Measurements from ENCODE around the gene RDH13. TPM values are rescaled to one million over a fixed set of nuclear protein-coding genes. Genes with fewer than 3 reads are reported as not detected.

Gene RDH13
- polyA plus RNA-seq, 1 of the 3 experiments (the other 2 are of a cell fraction) = 9.6 TPM

DNA sequence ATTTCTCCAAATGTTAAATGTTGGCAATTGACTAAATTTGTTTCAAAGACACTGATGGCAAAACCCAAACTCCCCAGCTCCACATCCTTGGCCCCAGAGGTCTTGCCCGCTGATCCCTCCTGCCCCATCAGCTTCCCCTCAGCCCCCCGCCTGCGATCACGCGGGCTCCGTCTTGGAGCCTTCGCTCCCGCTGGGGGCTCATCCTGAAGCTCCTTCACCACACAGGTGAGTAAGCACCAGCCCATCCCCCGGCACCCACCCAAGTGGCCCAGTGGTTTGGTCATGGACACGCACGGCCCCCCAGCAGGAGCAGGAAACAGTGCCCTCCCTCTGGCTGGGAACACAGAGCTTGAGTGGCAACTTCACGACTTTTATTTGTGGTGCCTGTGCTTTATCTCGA is 27.6 kb upstream of the RDH13 start:
- Histone ChIP-seq H3K4me3 (ENCODE audit: low read depth in 2 of 2, low read length in 1 of 2) (no peak overlapping the region), H3K9me3 (no peaks in the 10 kb centered on the region), H3K36me3 (replicated peaks in 1 of 2; ENCODE audit: control insufficient read depth in 1 of 2, insufficient read depth in 2 of 2, low read length in 1 of 2) (peaks cover 0 to 28% of the 10 kb centered on the region in 2 experiments), H3K27me3 (ENCODE audit: insufficient read depth) (no peaks in the 10 kb centered on the region), H3K79me2 (ENCODE audit: insufficient read depth) (no peaks in the 10 kb centered on the region), H3K4me1 (ENCODE audit: control insufficient read depth in 1 of 2, insufficient read depth in 2 of 2, low read depth in 1 of 2, low read length in 1 of 2) (peaks cover 5 to 18% of the 10 kb centered on the region in 2 experiments; a peak in 1 of 4 replicates), H4K20me1 (ENCODE audit: insufficient read depth) (peaks cover 17% of the 10 kb centered on the region), H3K4me2 (no peak overlapping the region), H2AFZ (ENCODE audit: low read depth) (no peak overlapping the region), H3K9me2 (no peaks in the 10 kb centered on the region), H3F3A (replicated peaks; ENCODE audit: insufficient read depth) (peaks cover 17% of the 10 kb centered on the region), H3K9ac (no peak overlapping the region), H3K27ac (ENCODE audit: low read depth in 2 of 2, low read length in 1 of 2) (no peak overlapping the region)
- ChIA-PET CTCF (interaction anchor here (1.6 to 2.8 kb wide), 3 partner anchors 16 to 50 kb away, joined by 9 to 38 read pairs (median 15); partner anchors contain the start of gene PPP1R12C), POLR2A (interaction anchor here (1.1 kb wide), 1 partner anchor 317 kb away, joined by 3 read pairs; the partner anchor contains the start of gene UBE2S)
- 91% methylated on average over 13 of the region's 13 CpGs for WGBS (ENCODE audit: low lambda C conversion rate)
- no peak for DNase-seq
- no peak for TF ChIP-seq EZH2phosphoT487 (IDR thresholded peaks at IDR 0.05; ENCODE audit: borderline replicate concordance, low read depth)
- TF ChIP-seq GABPA (IDR thresholded peaks at IDR 0.05; ENCODE audit: low read depth) = no peak
- no peak for TF ChIP-seq FOXJ3 (CRISPR knock-in tag; IDR thresholded peaks at IDR 0.05)
- no peak for TF ChIP-seq NRF1 (IDR thresholded peaks at IDR 0.05; ENCODE audit: low read depth, low read length)
- no peak for TF ChIP-seq NFIC (IDR thresholded peaks at IDR 0.05; ENCODE audit: borderline replicate concordance)
- TF ChIP-seq, protein P1, sequence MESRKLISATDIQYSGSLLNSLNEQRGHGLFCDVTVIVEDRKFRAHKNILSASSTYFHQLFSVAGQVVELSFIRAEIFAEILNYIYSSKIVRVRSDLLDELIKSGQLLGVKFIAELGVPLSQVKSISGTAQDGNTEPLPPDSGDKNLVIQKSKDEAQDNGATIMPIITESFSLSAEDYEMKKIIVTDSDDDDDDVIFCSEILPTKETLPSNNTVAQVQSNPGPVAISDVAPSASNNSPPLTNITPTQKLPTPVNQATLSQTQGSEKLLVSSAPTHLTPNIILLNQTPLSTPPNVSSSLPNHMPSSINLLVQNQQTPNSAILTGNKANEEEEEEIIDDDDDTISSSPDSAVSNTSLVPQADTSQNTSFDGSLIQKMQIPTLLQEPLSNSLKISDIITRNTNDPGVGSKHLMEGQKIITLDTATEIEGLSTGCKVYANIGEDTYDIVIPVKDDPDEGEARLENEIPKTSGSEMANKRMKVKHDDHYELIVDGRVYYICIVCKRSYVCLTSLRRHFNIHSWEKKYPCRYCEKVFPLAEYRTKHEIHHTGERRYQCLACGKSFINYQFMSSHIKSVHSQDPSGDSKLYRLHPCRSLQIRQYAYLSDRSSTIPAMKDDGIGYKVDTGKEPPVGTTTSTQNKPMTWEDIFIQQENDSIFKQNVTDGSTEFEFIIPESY (IDR thresholded peaks at IDR 0.05; ENCODE audit: borderline replicate concordance, low read depth) = no peak
- TF ChIP-seq RXRA (IDR thresholded peaks at IDR 0.05; ENCODE audit: borderline replicate concordance, low read depth) = no peak
- no peak for TF ChIP-seq CHD2 (IDR thresholded peaks at IDR 0.05; ENCODE audit: low read length, partially characterized antibody)
- TF ChIP-seq SIN3A (IDR thresholded peaks at IDR 0.05; ENCODE audit: borderline replicate concordance, low read depth, low read length) = no peak
- no peak for TF ChIP-seq MAX (IDR thresholded peaks at IDR 0.05; ENCODE audit: low read depth)
- no peak for TF ChIP-seq MEF2A (IDR thresholded peaks at IDR 0.05; ENCODE audit: borderline replicate concordance, low read depth)
- no peak for TF ChIP-seq FOSL2 (IDR thresholded peaks at IDR 0.05; ENCODE audit: borderline replicate concordance, low read depth)
- no peak for TF ChIP-seq TCF12 (IDR thresholded peaks at IDR 0.05)
- no peak for TF ChIP-seq JUND (IDR thresholded peaks at IDR 0.05)
- TF ChIP-seq, protein P2, sequence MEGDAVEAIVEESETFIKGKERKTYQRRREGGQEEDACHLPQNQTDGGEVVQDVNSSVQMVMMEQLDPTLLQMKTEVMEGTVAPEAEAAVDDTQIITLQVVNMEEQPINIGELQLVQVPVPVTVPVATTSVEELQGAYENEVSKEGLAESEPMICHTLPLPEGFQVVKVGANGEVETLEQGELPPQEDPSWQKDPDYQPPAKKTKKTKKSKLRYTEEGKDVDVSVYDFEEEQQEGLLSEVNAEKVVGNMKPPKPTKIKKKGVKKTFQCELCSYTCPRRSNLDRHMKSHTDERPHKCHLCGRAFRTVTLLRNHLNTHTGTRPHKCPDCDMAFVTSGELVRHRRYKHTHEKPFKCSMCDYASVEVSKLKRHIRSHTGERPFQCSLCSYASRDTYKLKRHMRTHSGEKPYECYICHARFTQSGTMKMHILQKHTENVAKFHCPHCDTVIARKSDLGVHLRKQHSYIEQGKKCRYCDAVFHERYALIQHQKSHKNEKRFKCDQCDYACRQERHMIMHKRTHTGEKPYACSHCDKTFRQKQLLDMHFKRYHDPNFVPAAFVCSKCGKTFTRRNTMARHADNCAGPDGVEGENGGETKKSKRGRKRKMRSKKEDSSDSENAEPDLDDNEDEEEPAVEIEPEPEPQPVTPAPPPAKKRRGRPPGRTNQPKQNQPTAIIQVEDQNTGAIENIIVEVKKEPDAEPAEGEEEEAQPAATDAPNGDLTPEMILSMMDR (IDR thresholded peaks at IDR 0.05) = no peak
- no peak for TF ChIP-seq FOXM1 (IDR thresholded peaks at IDR 0.05; ENCODE audit: low read depth)
